ENCODE measurements around the gene MAPRE2. TPM values are rescaled to one million over a fixed set of nuclear protein-coding genes. Genes with fewer than 3 reads are reported as not detected.
A peak's percentile ranks its signal among the peaks of the same experiment; 100 is the strongest.

Gene MAPRE2
- total and polyA plus RNA-seq, 2 experiments from 2014 or later, result 11.2 to 16.1 TPM

- Histone ChIP-seq H3K27me3 (replicated peaks; ENCODE audit: insufficient read depth) (no peaks in the 10 kb centered on the region), H3K27ac (no peak overlapping the region), H3K4me3 (no peak overlapping the region), H3K36me3 (ENCODE audit: low read depth) (no peaks in the 10 kb centered on the region), H3F3A (ENCODE audit: insufficient read depth) (peaks cover 18% of the 10 kb centered on the region), H3K9me2 (ENCODE audit: insufficient read depth) (no peaks in the 10 kb centered on the region), H3K4me1 (ENCODE audit: insufficient read depth) (peaks cover 21% of the 10 kb centered on the region), H2AFZ (no peak overlapping the region), H4K20me1 (ENCODE audit: insufficient read depth) (no peaks in the 10 kb centered on the region), H3K9ac (no peak overlapping the region), H3K4me2 (ENCODE audit: unreplicated experiment) (no peak overlapping the region), H3K79me2 (ENCODE audit: insufficient read depth) (no peaks in the 10 kb centered on the region), H3K9me3 (ENCODE audit: low read depth) (no peaks in the 10 kb centered on the region)
- in situ Hi-C loops (cut with MboI), result no loop called here
- 92 to 96% methylated on average over 2 of the region's 2 CpGs for WGBS, 2 experiments (ENCODE audit: low coverage in 1 of 2, low lambda C conversion rate in 2 of 2, missing lambda C conversion rate in 2 of 2)
- no peak for DNase-seq
- TF ChIP-seq EZH2 (IDR thresholded peaks at IDR 0.05; ENCODE audit: insufficient read depth, poor library complexity, severe bottlenecking), result no peak
These were observed 45.5 kb downstream of the MAPRE2 start for GRCh38 chr18:35086704-35087103.

GRCh38 chr18:35087726-35088125 is 46.5 kb downstream of the MAPRE2 start:
- TF ChIP-seq EZH2 (IDR thresholded peaks at IDR 0.05; ENCODE audit: insufficient read depth, poor library complexity, severe bottlenecking) (no peak), EZH2phosphoT487 (IDR thresholded peaks at IDR 0.05; ENCODE audit: insufficient read depth, low read depth) (no peak)
- H3K9me3 ChIP-seq (ENCODE audit: low read depth), result no peaks in the 10 kb centered on the region
- H3F3A ChIP-seq (ENCODE audit: insufficient read depth), result peaks cover 18% of the 10 kb centered on the region
- no peaks in the 10 kb centered on the region for H3K9me2 ChIP-seq (ENCODE audit: insufficient read depth)
- peaks cover 21% of the 10 kb centered on the region for H3K4me1 ChIP-seq (ENCODE audit: insufficient read depth)
- no peak overlapping the region for H3K27ac ChIP-seq
- no peaks in the 10 kb centered on the region for H3K36me3 ChIP-seq (ENCODE audit: low read depth)
- DNase-seq, result no peak
- H3K27me3 ChIP-seq (replicated peaks; ENCODE audit: insufficient read depth), result no peaks in the 10 kb centered on the region
- no peaks in the 10 kb centered on the region for H4K20me1 ChIP-seq (ENCODE audit: insufficient read depth)
- in situ Hi-C loops (cut with MboI), result no loop called here
- no peak overlapping the region for H3K4me2 ChIP-seq (ENCODE audit: unreplicated experiment)
- no peak overlapping the region for H2AFZ ChIP-seq
- H3K4me3 ChIP-seq, result no peak overlapping the region
- 56 to 71% methylated on average over 3 of the region's 3 CpGs for WGBS, 2 experiments (ENCODE audit: low coverage in 1 of 2, low lambda C conversion rate in 2 of 2, missing lambda C conversion rate in 2 of 2)
- no peak overlapping the region for H3K9ac ChIP-seq
- no peaks in the 10 kb centered on the region for H3K79me2 ChIP-seq (ENCODE audit: insufficient read depth)

GRCh38 chr18:35088921-35089320 is 47.7 kb downstream of the MAPRE2 start:
- Histone ChIP-seq H4K20me1 (ENCODE audit: insufficient read depth) (no peaks in the 10 kb centered on the region), H3K4me1 (ENCODE audit: insufficient read depth) (peaks cover 21% of the 10 kb centered on the region), H3K9me2 (ENCODE audit: insufficient read depth) (no peaks in the 10 kb centered on the region), H3K9me3 (ENCODE audit: low read depth) (no peaks in the 10 kb centered on the region), H3K27ac (no peak overlapping the region), H2AFZ (no peak overlapping the region), H3K4me2 (ENCODE audit: unreplicated experiment) (peak overlapping the region; percentile 16), H3K27me3 (replicated peaks; ENCODE audit: insufficient read depth) (no peaks in the 10 kb centered on the region), H3K4me3 (no peak overlapping the region), H3K9ac (no peak overlapping the region), H3F3A (ENCODE audit: insufficient read depth) (peaks cover 18% of the 10 kb centered on the region), H3K36me3 (ENCODE audit: low read depth) (no peaks in the 10 kb centered on the region), H3K79me2 (ENCODE audit: insufficient read depth) (no peaks in the 10 kb centered on the region)
- in situ Hi-C loops (cut with MboI), result no loop called here
- DNase-seq, result peak; percentile 27
- TF ChIP-seq EZH2phosphoT487 (IDR thresholded peaks at IDR 0.05; ENCODE audit: insufficient read depth, low read depth) (no peak), EZH2 (IDR thresholded peaks at IDR 0.05; ENCODE audit: insufficient read depth, poor library complexity, severe bottlenecking) (no peak)
- 71 to 72% methylated on average over 3 of the region's 3 CpGs for WGBS, 2 experiments (ENCODE audit: low coverage in 1 of 2, low lambda C conversion rate in 2 of 2, missing lambda C conversion rate in 2 of 2)

GRCh38 chr18:35089382-35089781 is 48.2 kb downstream of the MAPRE2 start:
- H3K36me3 ChIP-seq (ENCODE audit: low read depth), result no peaks in the 10 kb centered on the region
- in situ Hi-C loops (cut with MboI), result no loop called here
- H3K4me2 ChIP-seq (ENCODE audit: unreplicated experiment), result peak overlapping the region; percentile 16
- H3K9ac ChIP-seq, result no peak overlapping the region
- H4K20me1 ChIP-seq (ENCODE audit: insufficient read depth), result no peaks in the 10 kb centered on the region
- 55 to 65% methylated on average over 1 of the region's 1 CpG for WGBS, 2 experiments (ENCODE audit: low coverage in 1 of 2, low lambda C conversion rate in 2 of 2, missing lambda C conversion rate in 2 of 2)
- peak; percentile 21 for DNase-seq
- no peaks in the 10 kb centered on the region for H3K9me2 ChIP-seq (ENCODE audit: insufficient read depth)
- H3K9me3 ChIP-seq (ENCODE audit: low read depth), result no peaks in the 10 kb centered on the region
- peak overlapping the region; percentile 36 for H3K27ac ChIP-seq
- no peak overlapping the region for H2AFZ ChIP-seq
- H3K79me2 ChIP-seq (ENCODE audit: insufficient read depth), result no peaks in the 10 kb centered on the region
- no peaks in the 10 kb centered on the region for H3K27me3 ChIP-seq (replicated peaks; ENCODE audit: insufficient read depth)
- no peak overlapping the region for H3K4me3 ChIP-seq
- peaks cover 18% of the 10 kb centered on the region for H3F3A ChIP-seq (ENCODE audit: insufficient read depth)
- H3K4me1 ChIP-seq (ENCODE audit: insufficient read depth), result peaks cover 21% of the 10 kb centered on the region
- TF ChIP-seq EZH2 (IDR thresholded peaks at IDR 0.05; ENCODE audit: insufficient read depth, poor library complexity, severe bottlenecking) (no peak), EZH2phosphoT487 (IDR thresholded peaks at IDR 0.05; ENCODE audit: insufficient read depth, low read depth) (no peak)
